Activated CD4-positive, alpha-beta T cell treated with anti-CD3 and anti-CD28 coated beads for 24 hours (primary cell): ENCODE data around the gene SCN2A.

Source experiments
- DNase-seq, 2 donors: peaks; one replicate each; pipeline ENCODE4 v3.0.0-alpha.2; 2020; ENCODE audit warnings: low read depth in 2 of 2

Gene SCN2A

DNA sequence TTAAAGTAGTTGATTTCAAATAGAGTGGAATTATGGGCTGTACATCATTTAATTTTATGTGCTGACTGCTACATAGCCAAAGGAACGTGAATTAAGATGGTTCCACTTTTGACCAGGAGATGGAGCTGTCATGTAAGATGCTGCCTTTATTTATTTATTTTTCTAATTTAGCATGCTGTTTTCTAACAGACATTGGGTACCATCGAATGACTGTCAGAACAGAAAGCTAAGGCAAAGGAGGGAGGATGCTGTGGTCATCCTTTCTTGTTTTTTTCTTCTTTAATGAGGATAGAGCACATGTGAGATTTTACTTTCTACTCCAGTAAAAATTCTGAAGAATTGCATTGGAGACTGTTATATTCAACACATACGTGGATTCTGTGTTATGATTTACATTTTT lies at the start of gene SCN2A:
TSS of gene SCN2A (plus strand) at position 185 of the 400 bp plus-strand sequence. CDS start 56,410 bp downstream, outside the sequence.
- no peak for DNase-seq

DNA sequence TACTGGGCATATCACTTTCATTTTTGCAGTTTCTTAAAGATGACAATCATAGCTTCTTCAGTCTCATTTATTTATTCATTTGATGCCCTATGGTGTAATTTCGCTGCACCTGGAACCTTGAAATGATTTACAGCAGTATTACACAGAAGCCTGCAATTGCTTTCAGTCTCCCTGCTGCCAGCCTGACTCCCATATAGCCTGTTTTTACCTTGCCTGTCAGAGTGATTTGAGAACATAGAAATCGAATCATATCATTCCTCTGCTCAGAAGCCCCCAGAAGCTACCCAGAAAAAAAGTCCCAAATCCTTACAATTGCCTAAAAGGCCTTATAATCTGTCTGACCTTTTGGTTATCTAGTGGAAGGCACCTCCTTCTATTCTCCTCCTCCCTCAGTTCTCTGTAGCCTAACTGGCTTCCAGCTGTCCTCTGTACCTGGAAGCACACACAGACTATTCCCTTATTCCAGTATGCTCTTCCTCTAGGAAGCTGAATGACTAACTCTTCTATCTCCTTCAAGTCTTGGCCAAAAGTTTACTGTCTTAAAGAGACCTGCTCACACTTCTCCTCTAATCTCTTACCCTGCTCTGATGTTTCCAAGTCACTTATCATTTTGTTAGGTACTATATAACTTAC lies 48.0 kb upstream of the SCN2A start:
- no peak for DNase-seq

DNA sequence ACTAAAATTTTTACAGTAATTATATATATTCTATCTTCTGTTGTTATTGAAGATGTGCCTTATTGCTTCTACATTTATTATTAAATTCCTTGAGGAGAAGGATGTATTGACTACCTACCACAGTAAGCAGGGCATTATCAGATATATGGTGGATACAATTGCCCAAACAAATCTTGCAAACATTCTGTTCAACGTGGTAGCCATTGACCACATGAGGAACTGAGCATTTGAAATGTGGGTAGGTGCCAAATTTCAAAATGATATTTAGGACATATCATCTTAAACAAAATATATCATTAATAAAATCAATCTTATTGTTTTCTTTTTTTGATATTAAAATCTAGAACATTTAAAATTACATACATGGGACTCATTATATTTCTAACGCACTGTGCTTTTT lies 46.5 kb upstream of the SCN2A start:
- DNase-seq: no peak

DNA sequence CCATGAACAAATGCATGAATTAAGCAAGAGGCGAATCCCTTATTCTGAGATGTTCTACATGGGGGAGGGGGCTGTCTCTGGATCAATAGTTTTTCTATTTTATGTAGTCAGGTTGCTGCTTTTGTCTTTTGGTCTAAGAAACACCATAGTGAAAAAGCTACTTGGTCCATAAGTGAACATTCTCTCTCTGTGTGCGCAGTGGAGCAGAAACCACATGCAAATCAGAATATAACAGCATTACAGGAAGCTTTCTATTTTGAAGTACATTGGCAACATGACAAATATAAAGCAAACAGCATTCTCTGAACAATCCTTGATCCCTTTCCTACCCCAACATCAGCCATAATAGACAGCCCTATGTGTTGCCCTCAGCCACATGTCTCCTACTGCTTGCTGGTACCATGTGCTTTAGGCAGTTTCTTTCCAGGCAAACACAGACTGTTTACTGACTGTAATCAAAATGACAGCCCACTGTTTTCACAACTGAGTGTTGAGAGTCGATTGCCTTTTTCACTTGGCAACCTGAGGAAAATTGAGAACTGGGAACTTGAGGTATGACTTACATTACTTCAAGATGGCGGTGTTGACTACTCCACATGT lies 45.9 kb upstream of the SCN2A start:
- no peak for DNase-seq

DNA sequence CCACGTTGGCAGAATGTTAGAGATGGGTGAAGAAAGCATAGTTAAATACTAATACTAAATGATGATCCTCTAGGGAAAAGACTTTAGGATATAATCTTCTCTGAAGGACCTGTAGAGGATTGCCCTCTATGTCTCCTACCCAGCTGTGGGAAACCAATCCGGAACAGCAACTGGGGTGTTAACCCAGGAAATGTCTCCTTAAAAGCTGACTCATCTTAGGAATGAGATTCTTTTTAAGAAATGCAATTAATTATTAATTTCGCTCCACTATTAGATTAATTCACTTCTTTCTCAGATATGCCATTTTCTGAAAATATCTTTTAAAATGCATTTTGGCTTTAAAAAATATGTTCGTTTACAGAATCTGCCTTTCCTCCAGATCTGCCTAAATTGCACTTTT lies 42.8 kb upstream of the SCN2A start:
- DNase-seq: no peak

DNA sequence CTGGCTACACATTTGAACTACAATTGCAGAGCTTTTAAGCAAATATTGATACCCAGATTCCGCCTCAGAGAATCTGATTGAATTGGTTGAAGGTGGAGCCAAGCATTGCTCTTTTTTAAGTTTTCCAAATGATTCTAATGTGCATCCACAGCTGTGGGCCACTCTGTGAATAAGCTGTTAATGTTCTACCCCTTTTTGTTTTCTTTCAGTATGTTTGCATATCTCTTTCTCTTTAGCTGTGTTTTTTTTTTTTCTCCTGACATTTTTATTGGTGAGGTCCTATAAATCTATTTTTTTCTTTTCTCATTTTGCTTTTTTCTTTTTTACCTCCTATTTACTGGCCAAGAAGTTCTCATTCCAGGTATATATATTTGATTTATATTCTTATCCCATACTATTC lies 41.9 kb upstream of the SCN2A start:
- DNase-seq: no peak

DNA sequence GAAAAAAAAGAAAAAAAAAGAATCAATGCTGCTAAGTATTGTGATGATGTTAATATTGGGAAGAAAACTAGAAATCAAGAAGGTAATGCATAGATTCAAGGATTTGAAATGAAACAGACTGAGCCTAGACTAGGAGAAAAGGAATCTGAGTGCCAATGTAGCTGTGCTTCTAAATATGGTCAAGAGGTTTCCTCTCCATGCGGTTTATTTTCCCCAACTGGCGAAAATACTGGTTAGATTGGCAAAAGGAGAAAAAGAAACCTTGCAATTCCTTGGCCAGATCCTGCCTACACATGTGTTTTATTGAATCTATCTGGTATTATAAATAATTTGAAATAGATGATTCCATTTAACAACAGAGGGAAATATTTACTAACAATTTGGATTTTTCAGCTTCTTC lies 41.0 kb upstream of the SCN2A start:
- no peak for DNase-seq

DNA sequence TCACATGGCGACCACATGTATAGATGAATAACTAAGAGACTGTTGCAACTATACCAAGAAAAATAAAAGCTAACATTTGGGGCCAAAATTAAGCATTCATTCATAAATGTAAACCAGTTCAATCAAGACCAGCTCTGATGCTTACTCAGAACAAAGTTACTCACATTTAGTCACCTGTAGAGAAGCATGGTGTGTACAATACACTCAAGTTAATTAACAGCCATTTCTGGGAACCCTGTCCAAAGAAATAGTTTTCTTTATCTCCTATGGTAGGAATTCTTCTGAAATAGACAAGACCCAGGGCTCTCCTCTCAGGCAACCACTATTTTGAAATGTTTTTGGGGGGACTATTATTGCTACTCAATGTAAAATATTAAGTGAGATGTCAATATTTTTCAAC lies 37.0 kb upstream of the SCN2A start:
- no peak for DNase-seq

DNA sequence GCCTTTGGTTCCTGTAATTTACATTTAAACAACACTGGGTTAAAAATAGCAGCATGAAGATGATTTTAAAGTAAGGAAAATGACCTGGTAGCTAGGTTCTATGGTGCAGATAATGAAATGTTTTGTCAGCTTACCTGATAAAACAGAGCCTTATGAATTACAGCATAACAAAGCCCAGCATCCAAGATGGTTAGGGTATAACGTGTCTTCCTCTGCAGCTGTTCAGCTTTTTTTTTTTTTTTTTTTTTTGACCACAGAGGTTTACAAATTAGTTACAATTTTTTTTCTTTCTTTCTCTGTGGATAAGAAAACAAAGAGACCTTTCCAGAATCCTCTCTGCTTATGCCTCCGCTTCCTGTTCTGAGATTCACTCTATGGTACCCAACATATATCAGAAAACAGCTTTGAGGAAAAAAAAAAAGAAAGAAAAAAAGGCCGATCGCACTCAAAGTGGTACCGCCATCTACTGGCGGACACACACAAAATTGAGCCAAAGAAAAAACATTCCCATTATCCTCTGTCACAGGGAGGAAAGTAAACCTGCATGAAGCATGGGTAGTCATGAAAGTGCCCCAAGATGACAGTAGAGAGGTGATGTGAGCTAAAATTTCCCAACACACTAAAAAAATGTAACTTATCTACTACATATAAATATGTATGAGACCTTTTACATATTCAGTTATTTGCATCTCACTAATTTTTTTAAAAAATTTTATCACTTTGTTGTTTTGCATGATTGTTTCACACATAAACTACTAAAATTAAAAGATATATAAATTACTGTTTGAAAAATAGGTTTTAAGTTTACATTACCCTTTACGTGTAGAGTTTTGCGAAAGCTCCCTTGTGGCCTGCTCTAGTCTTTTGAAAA lies 35.3 kb upstream of the SCN2A start, which contains the start of gene SCN3A:
TSS of gene SCN3A (minus strand) at position 362 of the 871 bp plus-strand sequence. CDS start 27,656 bp downstream, outside the sequence.
- DNase-seq: no peak

DNA sequence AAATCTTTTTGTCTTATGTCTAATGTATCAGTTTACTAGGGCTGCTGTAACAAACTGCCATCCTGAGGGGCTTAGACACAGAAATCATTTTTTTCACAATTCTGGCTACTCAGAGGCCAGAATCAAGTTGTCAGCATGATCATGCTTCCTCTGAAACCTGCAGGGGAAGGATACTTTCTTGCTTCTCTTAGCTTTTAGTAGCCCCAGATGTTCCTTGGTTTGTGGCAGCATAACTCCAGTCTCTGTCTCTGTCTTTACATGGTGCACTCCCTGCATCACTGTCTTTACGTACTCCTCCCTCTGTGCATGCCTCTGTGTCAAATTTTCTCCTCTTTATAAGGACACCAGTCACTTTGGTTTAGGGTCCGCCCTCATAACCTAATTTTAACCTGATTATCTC lies 33.3 kb upstream of the SCN2A start:
- no peak for DNase-seq

DNA sequence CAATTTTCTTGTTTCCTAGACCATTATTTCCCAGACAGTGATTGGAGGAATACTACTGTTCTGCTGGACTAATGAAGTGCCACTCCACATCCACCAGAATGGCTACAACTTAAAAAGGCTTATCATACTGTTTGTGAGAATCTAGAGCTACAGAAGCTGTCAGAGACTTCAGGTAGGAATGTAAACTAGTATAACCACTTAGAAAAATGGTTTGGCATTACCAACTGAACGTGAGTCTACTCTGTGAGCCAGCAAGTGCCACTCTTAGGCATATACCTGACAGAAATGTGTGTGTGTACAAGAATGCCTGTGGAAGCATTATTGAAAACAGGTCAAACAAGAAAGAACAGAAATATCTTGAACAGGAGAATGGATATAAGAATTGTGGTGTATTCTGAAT lies 31.1 kb upstream of the SCN2A start:
- DNase-seq: no peak

DNA sequence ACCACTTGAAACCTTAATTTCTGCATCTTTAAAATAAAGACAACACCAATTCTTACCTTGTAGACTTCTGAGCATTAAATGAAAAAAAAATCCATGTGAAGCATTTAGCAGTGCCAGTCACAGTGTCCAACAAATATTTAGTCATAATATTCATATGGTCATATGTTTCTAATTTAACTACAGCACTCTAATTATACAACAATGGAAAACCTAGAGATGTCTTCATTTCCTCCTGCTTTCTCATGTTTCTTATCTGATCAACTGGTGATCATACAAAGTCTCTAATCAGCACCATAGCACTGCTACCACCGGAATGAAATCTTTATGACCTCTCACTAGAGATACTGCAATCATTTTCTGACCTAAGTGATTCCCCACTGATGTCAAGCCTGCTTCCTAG lies 25.1 kb upstream of the SCN2A start:
- no peak for DNase-seq

DNA sequence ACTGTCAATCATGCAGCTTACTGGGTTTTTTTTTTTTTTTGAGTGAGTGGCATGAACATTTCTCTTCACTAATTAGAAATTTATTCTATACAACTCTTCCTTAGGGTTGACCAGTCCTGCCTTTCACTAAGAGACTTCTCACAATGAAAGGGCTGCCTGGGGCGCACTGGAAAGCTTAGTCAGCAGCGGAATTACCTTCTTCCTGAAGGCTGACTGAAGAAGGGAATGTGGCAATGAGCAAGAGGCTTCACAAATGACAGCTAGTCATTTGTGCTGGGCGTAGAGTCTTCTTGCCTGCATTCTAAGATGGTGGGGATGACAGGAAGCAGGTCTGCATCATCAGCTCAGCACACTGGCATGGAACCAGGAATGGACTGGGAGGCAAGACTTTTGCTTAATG lies 19.7 kb upstream of the SCN2A start:
- no peak for DNase-seq

DNA sequence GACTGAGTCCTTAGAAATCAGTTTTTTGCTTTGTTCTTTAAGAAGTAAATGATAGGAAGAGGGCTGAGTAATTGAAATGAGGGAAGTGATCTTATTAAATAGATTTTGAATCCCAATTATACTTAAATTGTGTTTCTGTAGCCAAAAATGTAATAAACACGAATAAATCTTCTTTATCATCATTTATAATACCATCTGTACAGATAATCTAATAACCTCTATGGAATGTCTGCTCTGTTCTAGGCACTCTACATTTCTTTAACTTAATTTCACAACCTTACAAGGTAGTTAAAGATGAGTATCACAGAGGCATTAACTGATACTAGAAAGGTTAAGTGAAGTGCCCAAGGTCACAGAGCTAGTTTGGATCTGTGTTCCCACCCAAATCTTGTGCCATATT lies 14.3 kb upstream of the SCN2A start:
- no peak for DNase-seq

DNA sequence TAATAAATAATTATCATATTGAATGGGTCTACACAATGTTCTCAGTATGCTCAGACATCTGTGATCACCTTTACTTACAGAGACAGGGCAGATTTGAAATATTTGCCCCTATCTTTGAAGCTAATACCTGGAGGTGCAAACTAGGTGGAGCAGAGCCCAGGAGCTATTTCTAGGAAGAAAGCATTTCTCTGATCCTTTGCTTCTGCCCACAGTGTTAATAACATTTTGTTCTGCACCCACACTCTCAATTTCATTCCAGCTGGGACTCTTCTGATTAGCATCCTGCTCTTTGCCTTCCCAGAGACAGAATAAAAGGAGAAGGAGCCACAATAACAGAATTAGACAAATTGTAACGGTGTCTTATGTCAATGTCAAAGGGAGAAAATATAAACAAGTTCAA lies 11.6 kb upstream of the SCN2A start:
- DNase-seq: no peak

DNA sequence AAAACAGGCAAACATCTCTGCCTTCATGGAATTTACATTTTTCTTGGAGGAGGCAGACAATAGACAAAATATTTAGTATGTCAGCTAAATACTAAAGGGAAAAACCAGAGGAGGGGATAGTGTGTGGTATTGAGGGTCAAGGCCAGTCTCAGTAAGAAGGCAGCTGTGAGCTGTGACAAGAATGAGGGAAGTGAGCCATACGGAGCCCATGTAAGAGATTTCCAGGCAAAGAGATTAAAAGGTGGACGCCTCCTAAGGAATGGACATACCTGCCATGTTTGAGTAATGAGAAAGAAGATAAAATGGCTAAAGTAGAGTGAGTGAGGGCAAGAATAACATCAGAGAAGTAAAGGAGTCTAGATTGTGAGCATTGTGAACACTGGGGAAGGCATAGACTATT lies 2.2 kb upstream of the SCN2A start:
- no peak for DNase-seq

DNA sequence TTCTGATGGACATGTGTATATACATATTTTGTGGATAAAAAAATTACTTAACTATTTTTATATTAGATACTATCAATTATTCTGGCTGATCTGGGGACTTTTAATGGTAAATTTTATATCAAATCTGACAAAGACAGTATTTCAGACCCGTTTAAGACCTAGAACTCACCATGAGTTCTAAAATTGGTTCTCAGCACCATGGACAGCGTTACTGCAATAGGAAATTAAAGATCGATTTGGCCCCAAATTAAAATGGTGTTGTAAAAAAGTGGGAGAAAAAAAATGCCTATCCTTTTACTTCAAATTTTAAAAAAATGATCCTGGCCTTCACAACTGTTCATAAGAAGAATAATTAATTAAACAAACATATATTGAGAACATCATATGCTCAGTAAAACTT lies 919 bp upstream of the SCN2A start:
- DNase-seq: no peak

DNA sequence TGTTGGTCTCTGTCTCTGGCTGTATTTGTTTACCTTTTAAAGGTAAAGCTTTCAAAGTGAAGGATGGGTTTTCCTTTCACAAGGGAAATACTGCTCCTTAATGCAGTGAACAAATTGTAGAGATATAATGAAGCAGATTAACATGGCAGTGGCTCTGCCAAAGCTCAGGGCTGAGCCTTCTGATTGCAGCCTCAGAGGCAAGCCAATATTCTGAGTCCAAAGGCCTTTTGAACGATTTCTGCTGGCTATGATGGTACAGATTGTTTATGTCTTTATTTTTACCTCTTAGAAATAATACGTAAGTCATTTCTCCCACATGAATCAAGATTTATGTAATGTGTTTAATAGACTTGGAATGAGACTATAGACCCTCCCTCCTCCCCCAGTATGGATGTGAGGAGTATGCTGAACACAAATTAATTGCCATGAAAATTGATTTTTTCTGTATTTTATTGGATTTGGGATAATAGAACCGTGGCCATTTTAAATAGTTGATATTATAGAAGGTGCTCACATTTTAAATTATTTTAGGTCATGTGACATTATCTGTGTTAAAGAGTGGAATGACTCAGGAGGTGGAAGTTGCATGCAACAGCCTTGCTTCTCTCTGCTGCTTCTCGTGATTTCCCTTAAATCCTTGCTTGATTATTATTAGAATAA lies 772 bp downstream of the SCN2A start:
- DNase-seq: no peak

DNA sequence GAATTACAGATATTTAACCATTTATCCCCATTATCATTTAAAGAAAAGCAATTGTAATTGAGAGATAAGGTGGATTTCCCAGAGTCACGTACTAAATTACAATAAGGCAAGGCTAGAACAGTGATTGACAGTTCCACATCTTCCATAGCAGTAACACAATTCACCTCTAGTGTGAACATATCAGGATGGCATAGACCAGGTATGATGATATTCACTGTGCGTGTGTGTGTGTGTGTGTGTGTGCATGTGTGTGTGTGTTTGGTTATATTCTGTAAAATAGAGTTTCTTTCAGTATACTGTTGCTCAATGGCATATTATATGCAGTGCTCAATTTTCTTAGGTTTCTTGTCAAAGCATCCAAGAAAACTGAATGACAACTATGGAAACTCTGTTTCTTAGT lies 1.7 kb downstream of the SCN2A start:
- DNase-seq: no peak

DNA sequence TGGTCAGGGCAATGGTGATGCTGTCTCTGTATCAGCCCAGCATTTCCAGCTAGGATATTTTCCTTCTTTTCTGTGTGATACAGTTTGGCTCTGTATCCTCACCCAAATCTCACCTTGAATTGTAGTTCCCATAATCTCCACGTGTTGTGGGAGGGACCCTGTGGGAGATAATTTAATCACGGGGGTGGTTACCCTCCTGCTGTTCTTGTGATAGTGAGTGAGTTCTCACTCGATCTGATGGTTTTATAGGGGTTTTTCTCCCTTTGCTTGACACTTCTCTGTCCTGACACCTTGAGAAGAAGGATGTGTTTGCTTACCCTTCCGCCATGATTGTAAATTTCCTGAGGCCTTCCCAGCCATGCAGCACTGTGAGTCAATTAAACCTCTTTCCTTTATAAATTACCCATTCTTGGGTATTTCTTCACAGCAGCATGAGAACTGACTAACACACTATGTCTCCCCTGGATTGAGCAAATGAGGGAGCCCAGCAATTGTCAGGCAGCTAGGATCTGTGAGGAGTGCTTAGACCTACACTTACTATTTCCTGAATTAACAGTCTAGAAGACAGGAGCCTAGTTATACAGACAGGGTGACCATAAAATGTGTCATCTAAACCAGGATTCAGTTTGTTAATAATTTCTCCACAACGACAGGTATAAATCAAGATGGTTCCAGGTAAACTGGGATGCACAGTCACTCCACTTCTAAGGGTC lies 6.0 kb downstream of the SCN2A start:
- DNase-seq: no peak

DNA sequence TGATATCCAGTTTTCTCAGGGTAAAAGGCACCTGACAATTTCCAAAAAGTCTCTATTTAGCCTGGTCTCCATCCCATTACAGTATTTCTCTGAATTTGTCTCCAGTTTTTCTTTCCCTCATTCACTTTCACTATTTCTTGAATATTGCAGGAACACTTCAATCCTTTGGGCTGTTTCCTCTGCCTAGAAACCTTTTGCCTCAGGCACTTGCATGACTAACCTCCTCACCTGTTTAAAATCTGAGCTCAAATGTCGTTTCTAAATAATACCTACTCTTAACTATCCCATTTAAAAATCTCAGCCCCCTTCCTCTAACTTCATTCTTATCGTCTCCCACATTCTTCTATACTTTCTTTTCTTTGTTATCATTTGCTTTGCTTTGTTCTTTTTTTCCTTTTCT lies 9.0 kb downstream of the SCN2A start:
- no peak for DNase-seq

DNA sequence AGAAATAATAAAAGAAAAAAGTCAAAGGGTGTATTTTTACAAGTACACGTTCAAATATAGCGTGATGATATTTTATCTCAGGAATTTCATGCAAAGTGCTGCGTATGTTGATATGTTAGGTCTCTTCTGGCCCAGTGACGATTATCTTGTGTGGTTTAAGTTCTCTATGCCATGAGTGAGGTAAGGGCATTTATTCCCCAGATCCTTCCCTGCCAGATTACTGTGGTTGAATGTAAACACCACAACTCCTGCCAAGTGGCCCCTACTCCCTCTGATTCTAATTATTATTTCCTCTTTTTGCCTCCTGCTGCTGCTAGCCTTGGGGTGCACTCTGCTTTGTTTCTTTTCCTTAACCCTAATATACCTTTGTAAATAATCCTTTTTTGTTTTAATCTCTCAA lies 12.2 kb downstream of the SCN2A start:
- no peak for DNase-seq
